Measurements from ENCODE around the gene GOLT1A. TPM values are rescaled to one million over a fixed set of nuclear protein-coding genes. Genes with fewer than 3 reads are reported as not detected.

Gene GOLT1A
- total RNA-seq, 1 experiment from 2014 or later: not detected

DNA sequence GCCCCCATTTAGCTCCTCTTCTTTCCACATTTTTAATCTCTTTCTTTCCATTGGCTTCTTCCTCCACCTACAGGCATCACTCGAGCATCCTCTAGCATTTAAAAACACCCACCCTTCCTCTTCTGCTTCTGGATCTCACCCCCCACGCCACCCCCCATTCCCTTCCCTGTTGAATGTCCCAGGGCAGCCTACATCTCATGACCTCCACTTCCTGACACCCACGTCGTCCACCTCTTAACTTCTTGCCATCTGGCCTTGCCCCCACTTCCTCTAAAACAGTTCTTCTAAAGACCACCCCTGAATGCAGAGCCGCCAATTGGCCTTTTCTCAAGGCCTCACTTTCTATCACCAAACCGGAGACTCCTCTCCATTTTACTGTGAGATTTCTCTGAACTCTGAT lies 55.8 kb downstream of the GOLT1A start:
- H3K27ac ChIP-seq: no peak overlapping the region

GRCh38 chr1:204155881-204156280 lies 57.9 kb downstream of the GOLT1A start:
- no peak overlapping the region for H3K27ac ChIP-seq

More for the DNA sequence above, 55.8 kb downstream of the GOLT1A start:
- H3K4me1 ChIP-seq (replicated peaks): no peaks in the 10 kb centered on the region
- no peak for DNase-seq (ENCODE audit: low read depth in 1 of 2, low spot score in 2 of 2)
- H3K4me3 ChIP-seq: no peak overlapping the region
- no peaks in the 10 kb centered on the region for H3K27me3 ChIP-seq (replicated peaks)
- H3K9me3 ChIP-seq (replicated peaks): no peaks in the 10 kb centered on the region
- no peaks in the 10 kb centered on the region for H3K36me3 ChIP-seq

DNA sequence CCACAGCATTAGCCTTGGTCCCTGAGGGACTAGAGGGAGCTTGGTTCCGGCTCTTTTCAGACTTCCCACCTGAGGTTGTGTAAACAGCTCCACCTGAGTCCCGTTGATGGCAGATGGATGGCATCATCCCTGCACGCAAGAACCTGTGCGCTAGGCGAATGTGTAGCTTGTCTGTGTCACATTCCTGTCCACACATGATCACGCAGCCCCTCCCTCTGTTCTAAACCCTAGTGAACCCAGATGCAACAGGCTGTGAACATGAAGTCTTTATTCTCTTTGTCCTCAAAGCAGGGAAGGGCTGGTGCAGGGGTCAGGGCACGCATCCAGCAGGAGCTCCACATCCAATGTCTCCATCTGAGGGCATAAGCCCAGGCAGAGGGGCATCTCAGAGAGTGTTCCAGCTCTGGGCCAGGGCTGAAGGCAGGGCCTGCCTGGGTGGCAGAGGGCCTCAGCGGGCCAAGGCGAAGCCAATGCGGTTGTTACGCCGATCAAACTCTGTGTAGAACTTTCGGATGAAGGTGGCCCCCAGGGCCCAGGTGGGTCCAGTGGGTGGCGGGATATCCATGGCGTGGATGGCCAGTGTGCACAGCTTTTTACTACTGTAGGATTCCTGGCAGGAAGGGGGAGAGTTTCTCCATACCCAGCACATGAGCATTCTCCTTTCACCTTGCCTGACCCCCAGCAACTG lies 59.1 kb downstream of the GOLT1A start:
- Histone ChIP-seq H3K4me1 (replicated peaks) (peaks cover 17% of the 10 kb centered on the region), H3K27ac (no peak overlapping the region), H3K36me3 (peaks cover 3% of the 10 kb centered on the region; the same call in 1 of the 2 replicates), H3K9me3 (replicated peaks) (no peaks in the 10 kb centered on the region), H3K4me3 (no peak overlapping the region), H3K27me3 (replicated peaks) (no peaks in the 10 kb centered on the region)
- DNase-seq (ENCODE audit: low read depth in 1 of 2, low spot score in 2 of 2): no peak

More at GRCh38 chr1:204155881-204156280, 57.9 kb downstream of the GOLT1A start:
- H3K36me3 ChIP-seq: peaks cover 3% of the 10 kb centered on the region; the same call in 1 of the 2 replicates
- no peaks in the 10 kb centered on the region for H3K9me3 ChIP-seq (replicated peaks)
- H3K27me3 ChIP-seq (replicated peaks): no peaks in the 10 kb centered on the region
- H3K4me3 ChIP-seq: no peak overlapping the region
- peaks cover 17% of the 10 kb centered on the region for H3K4me1 ChIP-seq (replicated peaks)
- DNase-seq (ENCODE audit: low read depth in 1 of 2, low spot score in 2 of 2): no peak

- no peaks in the 10 kb centered on the region for H3K27me3 ChIP-seq (replicated peaks)
- no peak overlapping the region for H3K27ac ChIP-seq
- no peaks in the 10 kb centered on the region for H3K9me3 ChIP-seq (replicated peaks)
- H3K4me1 ChIP-seq (replicated peaks): peaks cover 17% of the 10 kb centered on the region
- no peak overlapping the region for H3K4me3 ChIP-seq
- H3K36me3 ChIP-seq: peaks cover 3% of the 10 kb centered on the region; the same call in 1 of the 2 replicates
- no peak for DNase-seq (ENCODE audit: low read depth in 1 of 2, low spot score in 2 of 2)
Measured at GRCh38 chr1:204153667-204154066, 60.1 kb downstream of the GOLT1A start.

- Histone ChIP-seq H3K27me3 (replicated peaks) (no peaks in the 10 kb centered on the region), H3K36me3 (peaks cover 3% of the 10 kb centered on the region; the same call in 1 of the 2 replicates), H3K4me1 (replicated peaks) (peaks cover 17% of the 10 kb centered on the region), H3K9me3 (replicated peaks) (no peaks in the 10 kb centered on the region), H3K27ac (no peak overlapping the region), H3K4me3 (peak overlapping the region; percentile 90)
- DNase-seq (ENCODE audit: low read depth in 1 of 2, low spot score in 2 of 2): peak in 1 of 2 experiments; percentile 31
Measured at GRCh38 chr1:204152310-204153044, 61.3 kb downstream of the GOLT1A start.

GRCh38 chr1:204151552-204152309 lies 62.1 kb downstream of the GOLT1A start, which contains the start of gene ETNK2:
Gene ETNK2 (minus strand): TSS chr1:204152044. CDS start chr1:204151852, 192 bp downstream.
- peak within 1 kb of the TSS; percentile 90 for H3K4me3 ChIP-seq
- peaks cover 17% of the 10 kb centered on the region for H3K4me1 ChIP-seq (replicated peaks)
- no peaks in the 10 kb centered on the region for H3K27me3 ChIP-seq (replicated peaks)
- DNase-seq (ENCODE audit: low read depth in 1 of 2, low spot score in 2 of 2): peak; percentile 60 to 74
- no peak within 1 kb of the TSS for H3K27ac ChIP-seq
- no peaks in the 10 kb centered on the region for H3K9me3 ChIP-seq (replicated peaks)
- peaks cover 3% of the 10 kb centered on the region; the same call in 1 of the 2 replicates for H3K36me3 ChIP-seq

GRCh38 chr1:204150702-204151551 lies 62.9 kb downstream of the GOLT1A start:
- no peak for DNase-seq (ENCODE audit: low read depth in 1 of 2, low spot score in 2 of 2)
- Histone ChIP-seq H3K27me3 (replicated peaks) (no peaks in the 10 kb centered on the region), H3K27ac (no peak overlapping the region), H3K4me3 (peak overlapping the region; percentile 90), H3K9me3 (replicated peaks) (no peaks in the 10 kb centered on the region), H3K4me1 (replicated peaks) (peaks cover 17% of the 10 kb centered on the region), H3K36me3 (peaks cover 3% of the 10 kb centered on the region; the same call in 1 of the 2 replicates)

DNA sequence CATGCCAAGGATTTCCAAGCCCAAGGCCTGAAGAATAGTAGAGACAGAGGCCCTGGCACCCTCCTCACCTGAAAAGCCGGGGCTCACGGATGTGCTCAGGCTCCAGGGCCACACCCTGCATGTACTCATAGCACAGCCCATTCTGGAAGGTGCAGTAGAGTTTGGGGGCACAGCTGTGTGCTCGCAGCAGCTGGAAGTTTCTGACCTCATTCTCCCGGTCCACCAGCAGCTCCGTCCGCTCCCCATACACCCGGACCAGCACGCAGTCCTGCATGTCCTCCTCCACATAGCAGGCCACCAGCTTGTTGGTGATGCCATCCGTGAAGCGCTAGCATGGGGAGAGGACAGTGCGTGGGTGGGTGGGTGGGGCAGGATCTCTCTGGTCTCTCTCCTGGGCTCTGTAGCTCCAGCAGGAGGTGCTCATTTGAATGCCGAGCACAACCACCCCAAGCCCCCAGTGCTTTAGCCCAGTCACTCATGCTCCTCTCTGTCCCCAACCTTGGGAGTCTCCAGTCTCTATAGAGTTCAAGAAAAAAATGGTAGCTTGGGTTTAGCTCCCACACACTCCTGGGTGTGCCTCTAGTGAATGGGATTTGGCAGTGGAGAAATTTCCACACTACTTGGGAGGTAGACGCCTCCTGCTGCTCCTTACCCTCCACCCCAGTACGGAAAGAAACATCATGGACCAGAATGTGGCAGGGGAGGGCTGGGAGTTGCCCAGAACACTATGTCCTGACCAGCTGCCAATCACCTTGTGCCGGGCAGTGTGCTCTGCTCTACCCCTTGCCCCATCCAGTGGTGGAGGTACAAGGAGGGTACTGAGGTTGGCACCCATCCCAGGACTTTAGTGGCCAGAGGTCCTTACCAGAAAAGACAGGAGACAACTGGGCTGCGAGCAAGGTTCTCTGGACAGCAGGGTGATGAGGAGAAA lies 63.9 kb downstream of the GOLT1A start:
- Histone ChIP-seq H3K4me3 (no peak overlapping the region), H3K36me3 (peaks cover 3% of the 10 kb centered on the region; the same call in 1 of the 2 replicates), H3K4me1 (replicated peaks) (peaks cover 17% of the 10 kb centered on the region), H3K9me3 (replicated peaks) (no peaks in the 10 kb centered on the region), H3K27me3 (replicated peaks) (no peaks in the 10 kb centered on the region), H3K27ac (no peak overlapping the region)
- no peak for DNase-seq (ENCODE audit: low read depth in 1 of 2, low spot score in 2 of 2)

DNA sequence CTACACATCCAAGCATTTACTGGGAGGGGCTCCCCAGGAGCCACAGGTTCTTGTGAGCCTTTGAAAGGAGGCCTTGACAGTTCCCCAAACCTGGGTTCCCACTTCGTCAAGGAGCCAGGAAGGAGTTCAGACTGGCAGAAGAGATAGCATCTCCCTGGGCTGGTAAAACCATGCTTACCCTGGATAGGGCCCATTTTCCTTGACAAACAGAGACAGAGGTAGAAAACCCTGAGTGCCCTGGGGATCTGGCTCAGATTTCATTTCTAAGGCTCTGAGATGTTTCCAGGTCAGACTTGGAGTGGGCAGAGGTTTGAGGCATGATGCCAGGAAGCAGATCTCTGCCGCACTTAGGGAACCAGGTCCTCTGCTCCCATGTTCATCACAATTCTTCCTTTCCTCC lies 64.7 kb downstream of the GOLT1A start:
- Histone ChIP-seq H3K27ac (no peak overlapping the region), H3K9me3 (replicated peaks) (no peaks in the 10 kb centered on the region), H3K4me3 (no peak overlapping the region), H3K27me3 (replicated peaks) (no peaks in the 10 kb centered on the region), H3K36me3 (peaks cover 7% of the 10 kb centered on the region; the same call in 1 of the 2 replicates), H3K4me1 (replicated peaks) (peaks cover 17% of the 10 kb centered on the region)
- DNase-seq (ENCODE audit: low read depth in 1 of 2, low spot score in 2 of 2): no peak

Measured in SJSA1 (cell line).